GM21723 (cell line): ENCODE data around the gene SLC24A1.
"Not testable (repeated sequence)": the region's sequence is repeated elsewhere in the genome, so short reads cannot be mapped to it uniquely, and the experiment has no call there.

Source experiments
- ATAC-seq: cut with Tn5 transposase; IDR thresholded peaks from one replicate; pipeline ENCODE4 v1.9.1; 2021; ENCODE audit warnings: mild to moderate bottlenecking, moderate library complexity; ENCODE audit not compliant: unreplicated experiment

The SLC24A1 gene

DNA sequence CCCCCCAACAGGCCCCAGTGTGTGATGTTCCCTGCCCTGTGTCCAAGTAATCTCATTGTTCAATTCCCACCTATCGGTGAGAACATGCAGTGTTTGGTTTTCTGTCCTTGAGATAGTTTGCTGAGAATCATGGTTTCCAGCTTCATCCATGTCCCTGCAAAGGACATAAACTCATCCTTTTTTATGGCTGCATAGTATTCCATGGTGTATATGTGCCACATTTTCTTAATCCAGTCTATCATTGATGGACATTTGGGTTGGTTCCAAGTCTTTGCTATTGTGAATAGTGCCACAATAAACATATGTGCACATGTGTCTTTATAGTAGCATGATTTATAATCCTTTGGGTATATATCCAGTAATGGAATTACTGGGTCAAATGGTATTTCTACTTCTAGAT, 5.9 kb upstream of the SLC24A1 start:
- not testable (repeated sequence) for ATAC-seq

- no peak for ATAC-seq
Measured at GRCh38 chr15:65618560-65619109, 3.1 kb upstream of the SLC24A1 start.

DNA sequence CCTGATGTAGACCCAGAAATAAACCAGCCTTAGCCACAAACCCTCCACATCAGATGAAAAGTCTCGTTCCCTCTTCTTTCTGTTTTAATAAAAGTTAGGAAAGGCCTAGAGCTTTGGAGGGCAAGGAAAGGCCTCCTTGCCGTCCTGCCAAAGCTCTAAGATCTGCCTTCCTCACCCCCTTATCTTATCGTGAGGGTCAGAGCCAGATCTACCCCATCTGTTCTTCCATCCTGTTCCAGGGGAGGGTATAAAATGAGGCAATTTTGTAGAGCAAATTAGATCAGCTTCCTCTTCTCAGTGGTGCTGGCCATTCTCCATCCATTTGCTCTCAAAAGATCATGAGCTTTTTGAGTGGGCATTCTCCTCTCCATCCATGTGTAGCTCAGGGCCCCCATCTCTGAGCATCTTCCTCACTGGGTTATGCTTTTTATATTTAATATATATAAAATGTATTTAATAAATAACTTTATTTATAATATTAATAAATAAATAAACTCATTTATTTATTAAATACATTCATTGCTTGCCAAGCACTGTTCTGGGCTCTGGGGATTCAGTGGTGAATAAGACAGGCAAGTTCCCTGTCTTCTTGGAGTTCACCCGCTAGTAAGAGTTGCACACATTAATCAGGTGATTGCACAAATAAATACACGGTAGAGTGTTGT, 2.0 kb upstream of the SLC24A1 start:
- no peak for ATAC-seq

DNA sequence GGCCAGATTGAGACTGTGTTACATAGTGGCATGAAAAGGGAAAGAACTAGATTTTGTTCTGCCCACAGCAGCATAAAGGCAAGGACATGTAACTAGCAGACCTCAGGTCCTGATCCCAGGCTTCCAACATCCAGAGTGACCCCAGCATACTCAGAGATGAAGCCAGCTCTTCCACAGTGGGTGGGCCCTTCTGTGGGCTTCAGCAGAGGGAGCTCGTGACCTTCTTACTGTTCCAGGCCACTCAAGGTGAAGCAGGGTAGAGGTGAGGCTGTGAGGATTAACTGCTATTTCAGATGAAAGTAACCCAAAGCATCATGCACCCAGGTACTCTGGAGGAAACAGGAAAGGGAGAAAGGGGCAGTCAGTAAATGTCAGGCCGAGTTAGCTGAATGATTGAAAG, 905 bp upstream of the SLC24A1 start:
- ATAC-seq = no peak

GRCh38 chr15:65623103-65623502, 1.4 kb downstream of the SLC24A1 start:
- ATAC-seq = no peak

- no peak for ATAC-seq
Measured at GRCh38 chr15:65626856-65627255, 5.1 kb downstream of the SLC24A1 start.

DNA sequence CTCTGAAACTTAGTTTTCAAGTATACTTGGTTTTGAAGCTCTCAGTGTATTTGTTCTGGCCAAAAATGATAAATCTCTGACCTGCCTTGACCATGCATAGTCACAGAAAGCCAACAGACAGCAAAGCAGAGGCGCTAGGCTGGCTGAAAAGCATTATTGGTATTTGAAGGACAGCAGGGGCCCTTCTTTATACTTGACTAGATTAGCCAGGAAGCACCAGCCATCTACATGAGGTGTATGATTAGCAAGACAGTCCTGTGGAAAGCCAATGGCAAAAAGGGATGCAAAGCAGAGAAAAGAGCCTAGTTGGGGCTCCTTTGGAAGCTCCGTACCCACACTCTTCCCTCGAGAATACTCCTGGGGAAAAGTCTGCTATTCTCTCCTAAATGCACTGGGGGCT, 7.8 kb downstream of the SLC24A1 start:
- ATAC-seq = no peak

DNA sequence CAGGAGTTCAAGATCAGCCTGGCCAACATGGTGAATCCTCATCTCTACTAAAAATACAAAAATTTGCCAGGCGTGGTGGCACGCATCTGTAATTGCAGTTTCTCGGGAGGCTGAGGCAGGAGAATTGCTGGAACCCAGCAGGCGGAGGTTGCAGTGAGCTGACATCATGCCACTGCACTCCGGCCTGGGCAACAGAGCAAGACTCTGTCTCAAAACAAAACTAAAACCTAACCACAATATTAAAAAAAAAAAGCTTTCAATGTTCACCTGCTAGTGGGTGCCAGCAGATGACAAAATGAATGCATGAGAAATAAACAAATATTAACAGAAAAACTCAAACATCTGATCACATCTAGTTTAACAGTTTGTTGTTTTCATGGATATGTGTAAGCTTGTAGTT, 9.0 kb downstream of the SLC24A1 start:
- ATAC-seq = no peak

GRCh38 chr15:65631503-65631902, 9.8 kb downstream of the SLC24A1 start:
- ATAC-seq = peak; percentile 44

DNA sequence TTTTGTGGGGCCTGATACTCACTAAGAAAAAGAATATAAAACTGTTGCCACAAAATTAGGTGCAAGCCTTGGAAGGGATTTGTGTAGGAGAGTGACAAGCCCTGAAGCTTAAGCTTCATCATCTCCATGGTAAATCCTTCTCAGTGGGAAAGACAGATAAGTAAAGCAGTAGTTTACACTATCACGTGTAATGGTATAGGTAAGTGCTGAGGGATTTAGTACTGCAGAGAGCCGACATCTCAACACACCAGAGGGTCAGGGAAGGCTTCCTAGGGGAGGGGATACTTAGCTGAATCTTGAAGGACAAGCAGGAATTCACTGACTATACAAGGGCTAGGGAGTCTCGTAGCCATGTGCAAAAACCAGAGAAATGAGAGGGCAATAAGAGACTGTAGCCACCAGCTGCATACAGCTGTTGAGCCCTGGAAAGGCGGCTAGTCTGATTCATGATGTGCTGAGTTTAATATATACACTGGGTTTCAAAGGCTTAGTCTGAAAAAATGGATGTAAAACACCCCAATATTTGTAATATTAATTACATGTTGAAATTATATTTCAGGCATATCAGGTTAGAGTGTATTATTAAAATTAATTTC, 11.1 kb downstream of the SLC24A1 start:
- ATAC-seq = no peak

GRCh38 chr15:65633752-65634151, 12.0 kb downstream of the SLC24A1 start:
- ATAC-seq = no peak

- no peak for ATAC-seq
Measured at GRCh38 chr15:65634356-65634755, 12.6 kb downstream of the SLC24A1 start.

DNA sequence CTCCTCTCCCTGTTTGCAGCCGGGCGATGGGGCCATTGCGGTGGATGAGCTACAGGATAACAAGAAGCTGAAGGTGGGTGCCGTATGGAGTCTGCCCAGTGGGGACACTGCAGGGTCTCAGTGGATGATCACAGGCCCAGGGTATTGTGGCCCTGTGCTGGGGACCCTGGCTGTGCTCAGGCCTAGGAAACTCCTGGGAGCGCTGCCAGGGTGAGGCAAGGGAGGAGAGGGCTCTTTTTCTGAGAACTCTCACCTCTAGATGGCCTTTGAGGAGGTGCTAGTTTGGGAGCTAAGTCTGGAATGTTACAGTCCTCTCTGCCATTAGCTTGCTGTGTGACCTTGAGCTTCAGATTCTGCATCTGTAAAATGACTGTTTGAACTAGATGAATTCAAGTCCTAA, 16.4 kb downstream of the SLC24A1 start:
- no peak for ATAC-seq

GRCh38 chr15:65638681-65639089, 16.9 kb downstream of the SLC24A1 start:
- no peak for ATAC-seq

GRCh38 chr15:65639509-65639908, 17.8 kb downstream of the SLC24A1 start:
- ATAC-seq = no peak

DNA sequence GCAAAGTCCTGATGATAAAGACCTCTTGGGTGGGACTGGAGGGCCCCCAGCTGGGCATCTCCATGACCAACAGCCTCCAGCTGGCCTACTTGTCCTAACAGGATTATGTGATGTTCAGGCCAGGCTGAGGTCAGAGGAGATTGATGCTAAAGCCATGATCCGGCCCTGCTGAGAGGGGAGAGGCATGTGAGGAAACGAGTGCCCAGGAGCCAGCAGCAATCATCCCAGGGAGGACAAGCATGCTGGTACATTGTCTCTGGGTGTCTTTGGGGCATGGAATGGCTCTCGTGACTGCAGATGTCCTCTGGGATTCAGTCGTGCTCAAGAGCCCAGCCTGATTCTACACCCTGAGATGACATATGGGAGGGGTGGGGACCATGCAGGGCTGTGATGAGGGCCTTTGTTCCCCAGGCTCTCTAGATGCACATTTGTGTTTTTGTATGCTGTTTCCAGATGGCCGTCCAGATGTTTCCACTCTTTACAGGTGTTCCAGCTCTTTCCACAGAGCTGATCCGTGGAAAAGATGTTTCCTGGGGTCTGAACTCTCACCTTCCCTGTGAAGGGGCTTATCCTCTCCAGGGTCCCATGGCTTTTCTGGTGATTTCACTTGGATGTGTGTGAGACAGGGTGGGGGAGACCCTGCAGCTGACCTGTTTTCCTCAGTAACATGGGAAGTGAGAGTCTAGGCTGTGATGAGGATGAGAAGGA, 20.2 kb downstream of the SLC24A1 start:
- no peak for ATAC-seq

GRCh38 chr15:65642594-65642993, 20.9 kb downstream of the SLC24A1 start:
- no peak for ATAC-seq

DNA sequence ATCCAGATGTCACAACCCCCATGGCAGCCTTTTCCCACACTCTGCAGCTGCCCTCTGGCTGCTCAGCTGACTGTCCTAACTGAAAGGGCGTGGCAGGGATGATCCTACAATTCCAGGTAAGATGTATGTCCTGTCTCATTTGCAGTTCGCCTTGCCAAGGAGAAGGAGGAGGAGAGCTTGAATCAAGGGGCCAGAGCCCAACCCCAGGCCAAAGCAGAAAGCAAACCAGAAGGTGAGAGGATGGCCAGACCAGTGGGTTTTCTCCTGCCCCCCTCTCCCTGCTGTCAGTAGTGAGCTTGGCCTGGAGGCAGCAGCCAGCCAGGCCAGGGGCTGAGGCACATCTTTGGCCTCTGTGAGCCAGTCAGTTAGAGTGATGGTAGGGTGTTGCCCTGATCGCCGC, 22.5 kb downstream of the SLC24A1 start:
- ATAC-seq = no peak

GRCh38 chr15:65645392-65645791, 23.7 kb downstream of the SLC24A1 start:
- ATAC-seq = no peak

- ATAC-seq = no peak
Measured at GRCh38 chr15:65646486-65646885, 24.7 kb downstream of the SLC24A1 start.

GRCh38 chr15:65650312-65651041, 28.7 kb downstream of the SLC24A1 start:
- no peak for ATAC-seq

GRCh38 chr15:65651042-65651322, 29.2 kb downstream of the SLC24A1 start:
- ATAC-seq = no peak
